ENCODE results near the gene FNDC3B. TPM values are rescaled to one million over a fixed set of nuclear protein-coding genes. Genes with fewer than 3 reads are reported as not detected.

Gene FNDC3B
- total RNA-seq, 1 experiment from 2014 or later, result 149 TPM

- H3K4me1 Mint-ChIP-seq (ENCODE audit: insufficient read depth, unreplicated experiment), result peaks cover 48% of the 10 kb centered on the region
These were observed 62.9 kb downstream of the FNDC3B start for GRCh38 chr3:172102123-172102882.

GRCh38 chr3:172102883-172103310 lies 63.5 kb downstream of the FNDC3B start:
- intact Hi-C loops (cut with micrococcal nuclease), result loop anchor here (5.0 kb wide), 1 partner anchor 61 kb away; no protein-coding TSS in a partner anchor
- H3K9me3 Mint-ChIP-seq (ENCODE audit: unreplicated experiment), result no peaks in the 10 kb centered on the region
- no peak for DNase-seq (ENCODE audit: unreplicated experiment)
- peaks cover 53% of the 10 kb centered on the region for H3K4me1 Mint-ChIP-seq (ENCODE audit: insufficient read depth, unreplicated experiment)
- POLR2A ChIA-PET, result interaction anchor here (1.1 to 6.0 kb wide), 7 partner anchors 15 to 99 kb away, joined by 3 to 84 read pairs (median 4); partner anchors contain the start of gene FNDC3B
- H3K36me3 Mint-ChIP-seq (ENCODE audit: insufficient read depth, unreplicated experiment), result peaks cover 20% of the 10 kb centered on the region
- no peak for TF ChIP-seq CTCF (IDR thresholded peaks at IDR 0.05; ENCODE audit: unreplicated experiment)
- peak overlapping the region; percentile 76 for H3K27ac Mint-ChIP-seq (ENCODE audit: low read depth, unreplicated experiment)
- CTCF ChIA-PET, result interaction anchor here (0.9 to 1.6 kb wide), 2 partner anchors 11 to 37 kb away, joined by 3 to 7 read pairs; no protein-coding TSS in a partner anchor
- BruUV-seq (replicated peaks), result no TSS peak
- no peak overlapping the region for H3K4me3 Mint-ChIP-seq (ENCODE audit: unreplicated experiment)
- no peaks in the 10 kb centered on the region for H3K27me3 Mint-ChIP-seq (ENCODE audit: insufficient read depth, unreplicated experiment)

More at GRCh38 chr3:172102123-172102882, 62.9 kb downstream of the FNDC3B start:
- no TSS peak for BruUV-seq (replicated peaks)
- TF ChIP-seq CTCF (IDR thresholded peaks at IDR 0.05; ENCODE audit: unreplicated experiment), result no peak
- DNase-seq (ENCODE audit: unreplicated experiment), result no peak
- Mint-ChIP-seq H3K36me3 (ENCODE audit: insufficient read depth, unreplicated experiment) (peaks cover 15% of the 10 kb centered on the region), H3K9me3 (ENCODE audit: unreplicated experiment) (no peaks in the 10 kb centered on the region), H3K4me3 (ENCODE audit: unreplicated experiment) (no peak overlapping the region), H3K27me3 (ENCODE audit: insufficient read depth, unreplicated experiment) (no peaks in the 10 kb centered on the region), H3K27ac (ENCODE audit: low read depth, unreplicated experiment) (peak overlapping the region; percentile 76)
- ChIA-PET CTCF (interaction anchor here (0.6 to 1.6 kb wide), 3 partner anchors 10 to 38 kb away, joined by 3 to 7 read pairs (median 3); no protein-coding TSS in a partner anchor), POLR2A (interaction anchor here (0.8 to 6.0 kb wide), 9 partner anchors 14 to 63 kb away, joined by 3 to 84 read pairs (median 4); partner anchors contain the start of gene FNDC3B)
- intact Hi-C loops (cut with micrococcal nuclease), result loop anchor here (5.0 kb wide), 1 partner anchor 60 kb away; no protein-coding TSS in a partner anchor

- Mint-ChIP-seq H3K9me3 (ENCODE audit: unreplicated experiment) (no peaks in the 10 kb centered on the region), H3K36me3 (ENCODE audit: insufficient read depth, unreplicated experiment) (peaks cover 14% of the 10 kb centered on the region), H3K4me3 (ENCODE audit: unreplicated experiment) (peak overlapping the region; percentile 6), H3K27ac (ENCODE audit: low read depth, unreplicated experiment) (peak overlapping the region; percentile 76), H3K4me1 (ENCODE audit: insufficient read depth, unreplicated experiment) (peaks cover 48% of the 10 kb centered on the region), H3K27me3 (ENCODE audit: insufficient read depth, unreplicated experiment) (no peaks in the 10 kb centered on the region)
- POLR2A ChIA-PET, result interaction anchor here (0.7 to 6.0 kb wide), 16 partner anchors 14 to 905 kb away, joined by 3 to 84 read pairs (median 6); partner anchors contain the start of genes FNDC3B and PLD1
- CTCF ChIA-PET, result interaction anchor here (0.7 to 0.9 kb wide), 4 partner anchors 15 to 370 kb away, joined by 3 to 4 read pairs (median 3); no protein-coding TSS in a partner anchor
- intact Hi-C loops (cut with micrococcal nuclease), result loop anchor here (5.0 kb wide), 1 partner anchor 61 kb away; no protein-coding TSS in a partner anchor
- no peak for TF ChIP-seq CTCF (IDR thresholded peaks at IDR 0.05; ENCODE audit: unreplicated experiment)
- no TSS peak for BruUV-seq (replicated peaks)
- DNase-seq (ENCODE audit: unreplicated experiment), result no peak
These were observed 64.3 kb downstream of the FNDC3B start for GRCh38 chr3:172103724-172104123.
